HCT116 (cell line): ENCODE measurements around the gene WNK1. TPM values are rescaled to one million over a fixed set of nuclear protein-coding genes. Genes with fewer than 3 reads are reported as not detected.

Experiments
- ATAC-seq: fragments of 200-7000 bp; cut with Tn5 transposase; 2 replicates; pipeline ENCODE4 v1.9.1; 2020; ENCODE audit warnings: mild to moderate bottlenecking, moderate library complexity
- BruUV-seq: library from RNA; stranded (reverse); fragments of 400-500 nt; replicated peaks from 2 replicates; lab custom pipeline; 2021; lab: Mats Ljungman, UMichigan
- CTCF ChIA-PET: fragments of 300-600 bp; sonication (Branson Sonifier 250); formaldehyde crosslinking; loops from one replicate; lab custom pipeline; 2021; ENCODE audit warnings: antibody characterized with exemption; lab: Charles Lee
- POLR2A ChIA-PET: fragments of 300-600, 350-600 bp; sonication (Branson Sonifier 250); formaldehyde crosslinking; loops from one replicate; lab custom pipeline; 2021; ENCODE audit warnings: antibody characterized with exemption; lab: Charles Lee
- RAD21 ChIA-PET, 2 experiments: fragments of 300-600 bp; sonication (Branson Sonifier 250); formaldehyde crosslinking; loops; one replicate each; lab custom pipeline; 2023; ENCODE audit warnings: low total read pairs in 2 of 2; ENCODE audit not compliant: uncharacterized antibody in 2 of 2, unreplicated experiment in 2 of 2, low non-redundant PET in 1 of 2; lab: Charles Lee
- DNase-seq: peaks from one replicate; pipeline ENCODE4 v3.0.0-alpha.2; 2010; ENCODE audit warnings: low read depth, low spot score
- H2AFZ ChIP-seq: fragments of 200-600 bp; shearing (Covaris generic), sonication (generic); 2 replicates; pipeline ENCODE4 v1.6.1; 2017; ENCODE audit warnings: low read depth, mixed run types, mixed read lengths, antibody characterized with exemption, low read length; ENCODE audit not compliant: poor library complexity, severe bottlenecking
- H3K27ac ChIP-seq: 2 replicates; pipeline ENCODE4 v1.5.1; 2012; ENCODE audit warnings: low read depth, low read length
- H3K27me3 ChIP-seq: fragments of 200-600 bp; sonication (generic); 2 replicates; pipeline ENCODE4 v1.6.1; 2016; ENCODE audit warnings: mixed run types, low read length, mixed read lengths; ENCODE audit not compliant: insufficient read depth
- H3K36me3 ChIP-seq, 2 experiments: fragments of 200-500 bp in 1 of 2; fragments of 200-600 bp in 1 of 2; sonication (Bioruptor generic) in 1 of 2; sonication (generic) in 1 of 2; 2 replicates each; pipeline versions ENCODE4 v1.5.1 to v1.6.1; 2014 to 2016; ENCODE audit warnings: low read length in 2 of 2, inconsistent platforms in 1 of 2, mixed read lengths in 1 of 2, mixed run types in 1 of 2; ENCODE audit not compliant: insufficient read depth in 2 of 2, control insufficient read depth in 1 of 2
- H3K4me1 ChIP-seq, 2 experiments: fragments of 200-600 bp in 1 of 2; sonication (generic) in 1 of 2; 2 replicates each; pipeline versions ENCODE4 v1.5.1 to v1.6.1; 2012 to 2017; ENCODE audit warnings: low read length in 2 of 2, inconsistent platforms in 1 of 2, mild to moderate bottlenecking in 1 of 2, mixed read lengths in 1 of 2, mixed run types in 1 of 2, moderate library complexity in 1 of 2; ENCODE audit not compliant: insufficient read depth in 2 of 2, control insufficient read depth in 1 of 2
- H3K4me2 ChIP-seq: fragments of 200-600 bp; sonication (generic); 2 replicates; pipeline ENCODE4 v1.6.1; 2017; ENCODE audit warnings: mixed run types, low read length, mixed read lengths
- H3K4me3 ChIP-seq, 2 experiments: fragments of 200-600 bp in 1 of 2; sonication (generic) in 1 of 2; replicated peaks in 1 of 2; 2 replicates each; pipeline ENCODE4 v1.5.1; 2011 to 2016; ENCODE audit warnings: low read length in 2 of 2, control low read depth in 1 of 2, low read depth in 1 of 2, mild to moderate bottlenecking in 1 of 2, mixed read lengths in 1 of 2, mixed run types in 1 of 2
- H3K79me2 ChIP-seq: fragments of 200-600 bp; sonication (generic); 2 replicates; pipeline ENCODE4 v1.6.1; 2017; ENCODE audit warnings: mild to moderate bottlenecking, mixed run types, low read length, moderate library complexity, mixed read lengths; ENCODE audit not compliant: insufficient read depth
- H3K9ac ChIP-seq: fragments of 200-600 bp; sonication (generic); 2 replicates; pipeline ENCODE4 v1.6.1; 2016; ENCODE audit warnings: low read length, mixed read lengths
- H3K9me2 ChIP-seq: fragments of 200-600 bp; sonication (generic), shearing (Covaris generic); 2 replicates; pipeline ENCODE4 v1.6.1; 2017; ENCODE audit warnings: mixed run types, mild to moderate bottlenecking, moderate library complexity; ENCODE audit not compliant: insufficient read depth
- H3K9me3 ChIP-seq, 2 experiments: fragments of 200-500 bp in 1 of 2; fragments of 200-600 bp in 1 of 2; sonication (Bioruptor generic) in 1 of 2; sonication (generic) in 1 of 2; 2 replicates each; pipeline ENCODE4 v1.6.1; 2014 to 2017; ENCODE audit warnings: low read length in 2 of 2, mixed read lengths in 2 of 2, inconsistent platforms in 1 of 2, low read depth in 1 of 2, mild to moderate bottlenecking in 1 of 2, mixed run types in 1 of 2, moderate library complexity in 1 of 2; ENCODE audit not compliant: control insufficient read depth in 1 of 2, insufficient read depth in 1 of 2
- H4K20me1 ChIP-seq: fragments of 200-600 bp; sonication (generic), shearing (Covaris generic); 2 replicates; pipeline ENCODE4 v1.6.1; 2017; ENCODE audit warnings: mixed run types, mild to moderate bottlenecking, moderate library complexity; ENCODE audit not compliant: insufficient read depth
- CEBPB ChIP-seq: IDR thresholded peaks from 2 replicates; pipeline ENCODE4 v1.6.1; 2012; ENCODE audit warnings: low read depth
- EZH2phosphoT487 ChIP-seq: fragments of 200-600 bp; IDR thresholded peaks from 2 replicates; pipeline ENCODE4 v1.6.1; 2018; ENCODE audit warnings: antibody characterized with exemption, borderline replicate concordance
- FOSL1 ChIP-seq: IDR thresholded peaks from 2 replicates; pipeline ENCODE4 v1.6.1; 2012; ENCODE audit warnings: low read depth
- JUND ChIP-seq: IDR thresholded peaks from 2 replicates; pipeline ENCODE4 v1.6.1; 2012
- POLR2A ChIP-seq: IDR thresholded peaks from 2 replicates; pipeline ENCODE4 v1.7.0; 2011; ENCODE audit warnings: borderline replicate concordance; ENCODE audit not compliant: insufficient read depth, insufficient read length; ENCODE audit errors: extremely low read depth
- POLR2AphosphoS5 ChIP-seq: IDR thresholded peaks from 2 replicates; pipeline ENCODE4 v1.6.1; 2011; ENCODE audit warnings: mild to moderate bottlenecking, low read depth, low read length, moderate library complexity
- RAD21 ChIP-seq: IDR thresholded peaks from 2 replicates; pipeline ENCODE4 v1.6.1; 2012; ENCODE audit warnings: low read depth, mild to moderate bottlenecking
- SP1 ChIP-seq: IDR thresholded peaks from 2 replicates; pipeline ENCODE4 v1.6.1; 2012; ENCODE audit warnings: low read depth
- TCF7L2 ChIP-seq: IDR thresholded peaks from 2 replicates; pipeline ENCODE4 v1.7.0; 2011; ENCODE audit warnings: borderline replicate concordance, inconsistent platforms; ENCODE audit not compliant: insufficient read depth, insufficient read length; ENCODE audit errors: extremely low read depth
- ZBTB33 ChIP-seq: IDR thresholded peaks from 2 replicates; pipeline ENCODE4 v1.6.1; 2011; ENCODE audit warnings: mild to moderate bottlenecking, low read length, moderate library complexity; ENCODE audit not compliant: insufficient replicate concordance; ENCODE audit errors: extremely low read depth
- ZFX ChIP-seq: fragments of 450-650 bp; IDR thresholded peaks from 2 replicates; pipeline ENCODE4 v1.6.1; 2017
- intact Hi-C: fragments of 100-400 bp; cut with micrococcal nuclease; formaldehyde crosslinking; loops from 2 replicates; pipeline ENCODE4 v1.10.0; 2022
- total RNA-seq: library from RNA; stranded (reverse); gene quantifications from one replicate; pipeline ENCODE4 v1.2.1, GENCODE V29; 2021; ENCODE audit not compliant: unreplicated experiment

The WNK1 gene
- total RNA-seq, 1 experiment from 2014 or later: 81.0 TPM

- Histone ChIP-seq H3K4me3 (no peak overlapping the region), H3K4me2 (no peak overlapping the region), H3K9me2 (no peaks in the 10 kb centered on the region), H3K79me2 (no peaks in the 10 kb centered on the region), H2AFZ (no peak overlapping the region), H3K36me3 (peaks cover 10 to 17% of the 10 kb centered on the region in 2 experiments; a peak in 3 of 4 replicates), H3K27ac (no peak overlapping the region), H3K9me3 (no peaks in the 10 kb centered on the region), H3K4me1 (no peaks in the 10 kb centered on the region), H4K20me1 (no peaks in the 10 kb centered on the region), H3K9ac (no peak overlapping the region), H3K27me3 (no peaks in the 10 kb centered on the region)
- BruUV-seq: no TSS peak
- TF ChIP-seq POLR2AphosphoS5: no peak
- TF ChIP-seq POLR2A: no peak
- TF ChIP-seq SP1: no peak
- TF ChIP-seq CEBPB: no peak
- no peak for TF ChIP-seq RAD21
- no peak for TF ChIP-seq TCF7L2
- no peak for TF ChIP-seq FOSL1
- no peak for TF ChIP-seq EZH2phosphoT487
- TF ChIP-seq ZFX: no peak
- TF ChIP-seq ZBTB33: no peak
- no peak for TF ChIP-seq JUND
- POLR2A ChIA-PET: no interaction called here
- RAD21 ChIA-PET: no interaction called here
- ATAC-seq: no peak
- intact Hi-C loops: no loop called here
- no peak for DNase-seq
- CTCF ChIA-PET: interaction anchor here (1.1 kb wide), 1 partner anchor 249 kb away, joined by 3 read pairs; no protein-coding TSS in a partner anchor
These were observed 110.9 kb downstream of the WNK1 start for GRCh38 chr12:863285-863684.
